Ascending aorta (tissue), 2 donors: Measurements from ENCODE around the gene PPP1R14C. TPM values are rescaled to one million over a fixed set of nuclear protein-coding genes. Genes with fewer than 3 reads are reported as not detected.
"Not testable (repeated sequence)": the region's sequence is repeated elsewhere in the genome, so short reads cannot be mapped to it uniquely, and the experiment has no call there.

ENCODE experiments used
- DNase-seq, 2 donors: peaks; one replicate each; pipeline ENCODE4 v3.0.0-alpha.2; 2019; ENCODE audit warnings: low spot score in 2 of 2
- H3K27ac ChIP-seq, 2 donors: fragments of 200-600 bp; sonication (generic); one replicate each; pipeline ENCODE4 v1.5.1; 2016 to 2017; ENCODE audit warnings: mild to moderate bottlenecking in 1 of 2
- H3K27me3 ChIP-seq: fragments of 200-600 bp; sonication (generic); one replicate; pipeline ENCODE4 v1.5.1; 2017
- H3K36me3 ChIP-seq, 2 donors: fragments of 200-600 bp; sonication (generic); one replicate each; pipeline ENCODE4 v1.5.1; 2016
- H3K4me1 ChIP-seq, 2 donors: fragments of 200-600 bp; sonication (generic); one replicate each; pipeline ENCODE4 v1.5.1; 2016 to 2017; ENCODE audit warnings: mild to moderate bottlenecking in 1 of 2
- H3K4me3 ChIP-seq, 2 donors: fragments of 200-600 bp; sonication (generic); one replicate each; pipeline ENCODE4 v1.5.1; 2016 to 2017; ENCODE audit warnings: mild to moderate bottlenecking in 1 of 2
- H3K9me3 ChIP-seq, 2 donors: fragments of 200-600 bp; sonication (generic); one replicate each; pipeline ENCODE4 v1.5.1; 2016
- intact Hi-C: fragments of 100-400 bp; cut with DNase I; formaldehyde crosslinking; loops from one replicate; pipeline ENCODE4 v1.15.1; 2023
- total RNA-seq: library from RNA; depleted of rRNA; stranded (reverse); fragments of >200 nt; gene quantifications from one replicate; pipeline ENCODE4 v1.1.0, GENCODE V29; 2016
- TF ChIP-seq, protein P1 (sequence below), 3 experiments: fragments of 200-600 bp in 2 of 3; fragments of 450-650 bp in 1 of 3; sonication (generic) in 2 of 3; IDR thresholded peaks; one replicate each; pipeline ENCODE4 v1.5.1; 2016 to 2019; ENCODE audit warnings: antibody characterized with exemption in 3 of 3, mild to moderate bottlenecking in 1 of 3, moderate library complexity in 1 of 3

The PPP1R14C gene
- total RNA-seq, 1 donor from 2014 or later, result not detected

- no peaks in the 10 kb centered on the region for H3K9me3 ChIP-seq
- no peak for DNase-seq
- H3K27me3 ChIP-seq, result no peaks in the 10 kb centered on the region
- H3K27ac ChIP-seq, result no peak overlapping the region
- H3K4me1 ChIP-seq, result no peaks in the 10 kb centered on the region
- no peak overlapping the region for H3K4me3 ChIP-seq
- H3K36me3 ChIP-seq, result no peaks in the 10 kb centered on the region
- intact Hi-C loops, result no loop called here
- TF ChIP-seq, protein P1, sequence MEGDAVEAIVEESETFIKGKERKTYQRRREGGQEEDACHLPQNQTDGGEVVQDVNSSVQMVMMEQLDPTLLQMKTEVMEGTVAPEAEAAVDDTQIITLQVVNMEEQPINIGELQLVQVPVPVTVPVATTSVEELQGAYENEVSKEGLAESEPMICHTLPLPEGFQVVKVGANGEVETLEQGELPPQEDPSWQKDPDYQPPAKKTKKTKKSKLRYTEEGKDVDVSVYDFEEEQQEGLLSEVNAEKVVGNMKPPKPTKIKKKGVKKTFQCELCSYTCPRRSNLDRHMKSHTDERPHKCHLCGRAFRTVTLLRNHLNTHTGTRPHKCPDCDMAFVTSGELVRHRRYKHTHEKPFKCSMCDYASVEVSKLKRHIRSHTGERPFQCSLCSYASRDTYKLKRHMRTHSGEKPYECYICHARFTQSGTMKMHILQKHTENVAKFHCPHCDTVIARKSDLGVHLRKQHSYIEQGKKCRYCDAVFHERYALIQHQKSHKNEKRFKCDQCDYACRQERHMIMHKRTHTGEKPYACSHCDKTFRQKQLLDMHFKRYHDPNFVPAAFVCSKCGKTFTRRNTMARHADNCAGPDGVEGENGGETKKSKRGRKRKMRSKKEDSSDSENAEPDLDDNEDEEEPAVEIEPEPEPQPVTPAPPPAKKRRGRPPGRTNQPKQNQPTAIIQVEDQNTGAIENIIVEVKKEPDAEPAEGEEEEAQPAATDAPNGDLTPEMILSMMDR (IDR thresholded peaks at IDR 0.05), result no peak
Observed at GRCh38 chr6:150179030-150179429, 36.2 kb downstream of the PPP1R14C start.

DNA sequence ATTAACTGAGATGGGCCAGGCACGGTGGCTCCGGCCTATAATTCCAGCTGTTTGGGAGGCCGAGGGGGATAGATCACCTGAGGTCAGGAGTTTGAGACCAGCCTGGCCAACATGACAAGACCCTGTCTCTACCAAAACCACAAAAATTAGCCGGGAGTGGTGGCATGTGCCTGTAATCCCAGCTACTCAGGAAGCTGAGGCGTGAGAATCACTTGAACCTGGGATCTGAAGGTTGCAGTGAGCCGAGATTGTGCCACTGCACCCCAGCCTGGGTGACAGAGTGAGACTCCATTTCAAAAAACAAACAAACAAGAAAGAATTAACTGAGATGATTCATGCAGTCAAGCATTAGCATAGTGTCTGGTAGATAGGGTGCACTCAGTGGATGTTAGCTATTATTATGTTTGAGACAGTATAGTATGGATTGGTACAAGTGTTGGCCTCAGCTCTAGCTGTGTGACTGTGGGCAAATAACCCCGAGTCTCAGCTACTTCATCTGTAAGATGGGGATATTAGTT lies 37.1 kb downstream of the PPP1R14C start:
- H3K4me3 ChIP-seq, H3K4me1 ChIP-seq, H3K27ac ChIP-seq, DNase-seq, H3K36me3 ChIP-seq, intact Hi-C loops, H3K27me3 ChIP-seq, H3K9me3 ChIP-seq: not testable (repeated sequence)

- Histone ChIP-seq H3K36me3 (no peaks in the 10 kb centered on the region), H3K4me1 (no peaks in the 10 kb centered on the region), H3K27ac (no peak overlapping the region), H3K27me3 (no peaks in the 10 kb centered on the region), H3K4me3 (no peak overlapping the region), H3K9me3 (no peaks in the 10 kb centered on the region)
- intact Hi-C loops, result no loop called here
- TF ChIP-seq, protein P1 (IDR thresholded peaks at IDR 0.05), result no peak
- no peak for DNase-seq
Observed at GRCh38 chr6:150180517-150180916, 37.7 kb downstream of the PPP1R14C start.

DNA sequence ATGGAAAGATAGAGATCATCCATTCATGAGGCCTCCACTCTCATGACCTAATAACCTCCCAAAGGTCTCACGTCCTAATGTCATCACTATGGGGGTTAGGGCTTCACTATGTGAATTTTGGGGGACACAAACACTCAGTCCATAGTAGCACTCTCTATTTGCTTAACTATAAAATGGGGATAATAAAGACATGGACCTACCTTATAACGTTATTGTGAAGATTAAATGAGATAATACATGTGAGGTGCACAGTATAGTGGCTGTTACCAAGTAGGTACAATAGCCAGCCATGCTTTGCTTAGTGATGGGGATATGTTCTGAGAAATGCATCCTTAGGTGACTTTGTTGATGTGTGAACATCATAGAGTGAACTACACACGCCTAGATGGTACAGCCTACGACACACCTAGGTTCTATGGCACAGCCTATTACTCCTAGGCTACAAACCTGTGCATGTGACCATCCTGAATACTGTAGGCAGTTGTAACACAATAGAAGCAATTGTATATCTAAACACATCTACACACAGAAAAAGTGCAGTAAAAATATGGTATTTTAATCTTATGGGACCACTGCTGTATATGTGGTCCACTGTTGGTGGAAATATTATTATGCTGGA lies 39.7 kb downstream of the PPP1R14C start:
- Histone ChIP-seq H3K27ac (no peak overlapping the region), H3K9me3 (no peaks in the 10 kb centered on the region), H3K36me3 (no peaks in the 10 kb centered on the region), H3K4me1 (no peaks in the 10 kb centered on the region), H3K27me3 (no peaks in the 10 kb centered on the region), H3K4me3 (no peak overlapping the region)
- TF ChIP-seq, protein P1 (IDR thresholded peaks at IDR 0.05), result no peak
- DNase-seq, result no peak
- intact Hi-C loops, result no loop called here

GRCh38 chr6:150183105-150183504 lies 40.3 kb downstream of the PPP1R14C start:
- no peak for DNase-seq
- TF ChIP-seq, protein P1 (IDR thresholded peaks at IDR 0.05), result no peak
- H3K27ac ChIP-seq, result no peak overlapping the region
- intact Hi-C loops, result no loop called here
- H3K4me3 ChIP-seq, result no peak overlapping the region
- H3K36me3 ChIP-seq, result no peaks in the 10 kb centered on the region
- H3K9me3 ChIP-seq, result no peaks in the 10 kb centered on the region
- no peaks in the 10 kb centered on the region for H3K27me3 ChIP-seq
- H3K4me1 ChIP-seq, result no peaks in the 10 kb centered on the region

DNA sequence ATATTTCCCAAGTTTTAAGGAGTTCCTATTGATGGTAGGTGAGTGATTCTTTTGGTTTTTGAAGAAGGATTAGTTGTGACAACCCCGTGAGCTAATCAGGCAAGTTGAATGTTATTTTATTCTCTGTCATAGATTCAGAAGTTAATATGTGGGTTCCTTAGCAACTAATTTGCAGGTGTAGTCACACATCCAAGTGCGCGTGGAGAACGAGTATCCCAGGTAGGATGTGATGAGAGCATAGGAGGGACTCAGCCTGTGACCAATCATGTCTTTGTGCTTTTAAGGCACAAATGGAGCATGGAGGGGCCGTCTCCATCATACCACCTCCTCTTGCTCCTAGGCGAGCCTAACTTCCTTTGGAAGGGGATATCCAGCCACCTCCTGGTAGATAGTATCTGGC lies 41.1 kb downstream of the PPP1R14C start:
- DNase-seq, result no peak
- Histone ChIP-seq H3K27me3 (no peaks in the 10 kb centered on the region), H3K9me3 (no peaks in the 10 kb centered on the region), H3K4me3 (no peak overlapping the region), H3K4me1 (no peaks in the 10 kb centered on the region), H3K27ac (no peak overlapping the region), H3K36me3 (no peaks in the 10 kb centered on the region)
- intact Hi-C loops, result no loop called here
- TF ChIP-seq, protein P1 (IDR thresholded peaks at IDR 0.05), result no peak
